GM21786 (cell line): ENCODE data around the gene KCP.

Experiments used
- ATAC-seq: cut with Tn5 transposase; IDR thresholded peaks from one replicate; pipeline ENCODE4 v1.9.1; 2021; ENCODE audit not compliant: unreplicated experiment

KCP gene

DNA sequence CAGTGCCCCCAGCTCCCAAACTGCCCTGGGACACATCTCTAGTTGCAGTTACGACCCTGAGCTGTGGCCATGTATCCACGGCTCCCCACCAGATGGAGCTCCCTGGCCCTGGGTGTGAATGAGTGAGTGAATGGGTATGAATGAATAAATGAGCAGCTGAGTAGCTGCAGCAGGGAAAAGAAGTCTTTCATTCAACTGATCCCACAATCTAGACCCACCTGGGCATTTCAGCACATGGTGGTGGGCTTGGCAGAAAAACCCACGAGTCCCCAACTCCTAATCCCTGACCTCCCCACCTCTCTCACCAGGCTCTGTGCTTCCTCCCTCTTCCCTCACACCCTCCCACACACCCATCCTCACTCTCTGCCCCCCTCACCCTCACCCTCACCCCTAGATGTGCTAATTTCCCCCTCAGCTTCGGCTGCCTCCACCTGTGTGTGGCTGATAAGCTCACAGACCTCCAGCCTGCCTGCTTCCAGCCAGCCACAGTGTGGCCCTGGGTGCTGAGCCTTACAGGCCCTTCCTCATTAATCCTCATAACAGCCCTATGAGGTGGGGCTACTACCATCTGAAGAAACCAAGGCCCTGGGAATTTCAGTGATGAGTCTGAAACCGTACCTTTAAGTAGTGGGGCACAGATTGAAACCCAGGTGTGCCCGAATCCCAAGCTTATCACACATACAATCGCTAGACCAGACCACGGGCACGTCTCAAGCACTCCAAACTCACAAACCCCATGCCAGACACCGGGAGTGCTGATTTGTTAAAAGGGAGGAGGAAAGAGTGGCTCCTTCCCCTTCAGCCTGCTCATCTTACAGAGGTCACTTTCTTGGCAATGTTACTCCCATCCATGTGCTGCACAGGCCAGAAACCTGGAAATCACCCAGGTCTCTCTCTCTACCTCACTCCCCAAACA, 50.1 kb downstream of the KCP start:
- ATAC-seq, result no peak

GRCh38 chr7:128859232-128860157, 51.0 kb downstream of the KCP start:
- ATAC-seq, result no peak

DNA sequence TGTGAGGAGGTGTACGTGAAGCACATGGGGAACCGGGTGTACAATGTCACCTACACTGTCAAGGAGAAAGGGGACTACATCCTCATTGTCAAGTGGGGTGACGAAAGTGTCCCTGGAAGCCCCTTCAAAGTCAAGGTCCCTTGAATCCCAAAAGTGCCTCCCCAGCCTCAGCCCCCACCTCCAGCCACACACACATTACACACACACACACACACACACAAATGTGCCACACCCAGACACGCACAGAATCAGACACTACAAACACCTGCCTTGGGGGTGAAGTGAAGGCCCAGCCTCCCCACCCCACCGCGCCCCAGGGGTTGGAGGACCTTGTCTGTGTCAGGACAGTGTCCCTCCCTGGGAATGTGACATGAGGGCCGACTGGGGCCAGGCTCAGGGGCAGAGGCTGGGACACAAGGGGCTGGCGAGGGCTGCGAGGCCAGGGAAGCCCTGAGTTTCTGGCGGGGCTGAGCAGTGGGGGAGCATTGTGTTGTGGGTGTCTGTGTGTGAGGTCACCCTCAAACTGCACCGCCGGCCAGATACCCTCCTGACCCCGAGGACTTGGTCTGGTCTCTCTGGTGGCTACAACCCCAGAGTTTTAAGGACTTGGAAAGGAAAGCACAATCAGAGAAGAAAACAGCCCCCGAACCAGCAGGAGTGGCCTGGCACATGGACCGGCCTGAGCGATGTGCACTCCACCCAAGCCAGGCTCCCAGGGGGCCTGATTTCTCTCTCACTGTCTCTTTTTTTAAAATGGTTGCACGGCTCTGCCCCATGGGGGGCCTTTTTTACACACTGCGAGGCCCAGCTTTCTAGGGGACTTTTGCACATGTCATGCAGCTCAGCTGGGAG, 51.9 kb downstream of the KCP start:
- ATAC-seq, result no peak

DNA sequence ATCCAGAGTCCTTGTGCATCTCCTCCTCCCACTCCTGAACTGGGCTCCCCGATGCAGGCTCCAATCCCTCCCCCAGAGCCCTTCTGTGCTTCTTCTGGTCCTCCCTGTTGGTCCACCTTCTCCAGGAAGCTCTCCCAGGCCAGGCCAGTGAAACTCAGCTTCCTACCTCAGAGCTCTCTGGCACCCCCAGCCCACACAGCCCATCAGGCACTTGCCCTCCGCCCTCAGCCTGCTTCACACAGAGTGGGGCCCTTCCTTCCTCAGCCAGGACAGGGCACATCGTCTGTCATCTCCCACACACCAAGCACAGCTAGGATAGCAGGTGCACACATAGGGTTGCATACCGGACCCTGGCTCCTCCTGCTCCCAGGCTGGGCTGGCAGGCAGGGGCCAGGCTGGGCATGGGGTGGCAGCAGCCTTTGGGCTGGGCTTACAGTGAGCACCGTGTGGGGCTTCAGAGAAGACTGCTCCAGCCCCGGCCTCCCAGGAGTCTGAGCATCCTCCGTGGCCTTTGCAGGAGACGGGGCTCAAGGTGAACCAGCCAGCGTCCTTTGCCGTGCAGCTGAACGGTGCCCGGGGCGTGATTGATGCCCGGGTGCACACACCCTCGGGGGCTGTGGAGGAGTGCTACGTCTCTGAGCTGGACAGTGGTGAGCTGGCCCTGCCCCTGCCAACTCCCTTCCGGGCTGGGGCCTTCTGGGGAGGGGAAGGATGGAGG, 54.3 kb downstream of the KCP start:
- ATAC-seq, result no peak

DNA sequence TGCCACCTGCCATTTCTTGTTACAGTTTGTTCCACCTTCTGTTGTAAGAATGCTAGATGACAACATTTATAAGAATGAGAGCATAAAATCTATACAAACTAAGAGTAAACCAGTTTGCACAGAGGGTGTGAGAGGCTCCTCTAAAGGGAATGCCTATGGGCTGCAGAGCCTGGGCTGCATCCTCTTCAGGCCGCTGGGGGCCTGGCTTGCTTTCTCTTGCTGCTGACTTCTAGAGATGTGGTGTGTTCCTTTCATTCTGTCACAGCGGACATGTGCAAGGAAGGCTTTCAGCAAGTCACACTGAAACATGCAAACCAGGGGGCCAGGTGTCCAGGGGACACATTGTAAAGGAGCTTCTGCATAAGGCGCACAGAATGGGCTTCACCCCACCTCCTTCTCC, 55.0 kb downstream of the KCP start:
- ATAC-seq, result no peak

DNA sequence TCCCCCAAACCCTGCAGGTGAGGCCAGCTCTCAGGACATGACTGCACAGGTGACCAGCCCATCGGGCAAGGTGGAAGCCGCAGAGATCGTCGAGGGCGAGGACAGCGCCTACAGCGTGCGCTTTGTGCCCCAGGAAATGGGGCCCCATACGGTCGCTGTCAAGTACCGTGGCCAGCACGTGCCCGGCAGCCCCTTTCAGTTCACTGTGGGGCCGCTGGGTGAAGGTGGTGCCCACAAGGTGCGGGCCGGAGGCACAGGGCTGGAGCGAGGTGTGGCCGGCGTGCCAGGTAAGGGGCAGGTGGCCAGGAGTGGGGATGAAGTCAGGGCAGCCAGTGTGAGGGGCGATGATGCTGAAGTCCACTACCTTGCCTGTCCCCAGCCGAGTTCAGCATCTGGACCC, 56.1 kb downstream of the KCP start:
- ATAC-seq, result no peak

- ATAC-seq, result no peak
These were observed 56.7 kb downstream of the KCP start for GRCh38 chr7:128853799-128854198.

DNA sequence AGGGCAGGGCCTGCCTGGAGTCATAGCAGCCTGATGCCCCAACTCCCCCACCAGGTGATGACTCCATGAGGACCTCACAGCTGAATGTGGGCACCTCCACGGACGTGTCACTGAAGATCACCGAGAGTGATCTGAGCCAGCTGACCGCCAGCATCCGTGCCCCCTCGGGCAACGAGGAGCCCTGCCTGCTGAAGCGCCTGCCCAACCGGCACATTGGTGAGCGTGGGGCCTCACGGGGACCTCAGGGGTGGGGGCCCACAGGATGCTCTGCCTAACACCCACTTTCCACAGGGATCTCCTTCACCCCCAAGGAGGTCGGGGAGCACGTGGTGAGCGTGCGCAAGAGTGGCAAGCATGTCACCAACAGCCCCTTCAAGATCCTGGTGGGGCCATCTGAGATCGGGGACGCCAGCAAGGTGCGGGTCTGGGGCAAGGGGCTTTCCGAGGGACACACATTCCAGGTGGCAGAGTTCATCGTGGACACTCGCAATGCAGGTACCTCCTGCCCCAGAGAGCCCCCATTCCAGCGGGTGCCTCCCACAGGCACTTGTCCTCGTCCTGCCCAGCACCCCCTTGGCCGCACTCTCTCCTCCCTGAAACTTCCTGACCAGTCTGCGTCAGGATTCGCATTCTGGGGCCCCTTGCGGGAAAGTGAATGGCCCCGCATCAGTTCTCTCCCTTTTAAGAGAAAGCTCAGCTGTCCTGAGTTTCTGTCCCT, 57.8 kb downstream of the KCP start:
- ATAC-seq, result no peak

GRCh38 chr7:128849804-128850490, 60.6 kb downstream of the KCP start:
- no peak for ATAC-seq

- ATAC-seq, result no peak
These were observed 61.4 kb downstream of the KCP start for GRCh38 chr7:128849156-128849515.

GRCh38 chr7:128848289-128849155, 62.0 kb downstream of the KCP start:
- ATAC-seq, result no peak

DNA sequence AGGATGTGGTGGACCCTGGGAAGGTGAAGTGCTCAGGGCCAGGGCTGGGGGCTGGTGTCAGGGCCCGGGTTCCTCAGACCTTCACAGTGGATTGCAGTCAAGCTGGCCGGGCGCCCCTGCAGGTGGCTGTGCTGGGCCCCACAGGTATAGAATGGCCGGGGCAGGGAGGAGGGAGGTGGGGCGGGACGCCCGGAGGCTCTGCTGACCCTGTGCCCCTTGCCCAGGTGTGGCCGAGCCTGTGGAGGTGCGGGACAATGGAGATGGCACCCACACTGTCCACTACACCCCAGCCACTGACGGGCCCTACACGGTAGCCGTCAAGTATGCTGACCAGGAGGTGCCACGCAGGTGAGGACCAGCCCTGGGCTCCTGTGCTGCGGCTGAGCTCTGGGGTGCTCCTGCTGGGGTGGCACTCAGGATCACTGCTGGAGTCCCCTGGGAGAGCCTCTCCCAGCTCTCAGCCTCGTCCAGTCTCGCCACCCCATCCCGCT, 62.7 kb downstream of the KCP start:
- no peak for ATAC-seq

GRCh38 chr7:128846781-128847444, 63.6 kb downstream of the KCP start:
- no peak for ATAC-seq

- ATAC-seq, result no peak
These were observed 64.5 kb downstream of the KCP start for GRCh38 chr7:128845987-128846386.

GRCh38 chr7:128845475-128845874, 65.0 kb downstream of the KCP start:
- no peak for ATAC-seq

GRCh38 chr7:128844777-128845311, 65.7 kb downstream of the KCP start:
- no peak for ATAC-seq

DNA sequence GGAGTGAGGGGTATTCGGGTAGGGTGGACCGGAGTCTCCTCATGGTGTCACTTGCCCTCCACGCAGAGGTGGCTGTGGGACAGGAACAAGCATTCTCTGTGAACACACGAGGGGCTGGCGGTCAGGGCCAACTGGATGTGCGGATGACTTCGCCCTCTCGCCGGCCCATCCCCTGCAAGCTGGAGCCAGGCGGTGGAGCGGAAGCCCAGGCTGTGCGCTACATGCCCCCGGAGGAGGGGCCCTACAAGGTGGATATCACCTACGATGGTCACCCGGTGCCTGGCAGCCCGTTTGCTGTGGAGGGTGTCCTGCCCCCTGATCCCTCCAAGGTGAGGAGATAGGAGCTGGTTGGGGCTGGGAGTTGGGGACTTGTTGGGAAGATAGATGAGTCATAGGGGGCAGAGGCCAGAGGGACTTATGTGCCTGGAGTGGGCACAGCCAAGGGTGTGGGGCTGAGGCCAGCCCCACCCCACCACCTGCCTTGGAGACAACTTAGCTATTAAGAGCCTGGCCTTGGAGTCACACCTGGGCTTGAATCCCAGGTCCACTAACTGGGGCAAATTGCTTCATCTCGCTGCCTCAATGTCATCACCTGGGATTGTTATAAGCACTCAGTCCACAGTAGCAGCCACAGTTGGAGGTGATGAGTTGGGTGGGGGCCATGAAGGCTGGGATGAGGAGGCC, 66.4 kb downstream of the KCP start:
- ATAC-seq, result no peak
